ENCODE data around the gene PARD3.
A peak's percentile ranks its signal among the peaks of the same experiment; 100 is the strongest.

The PARD3 gene

DNA sequence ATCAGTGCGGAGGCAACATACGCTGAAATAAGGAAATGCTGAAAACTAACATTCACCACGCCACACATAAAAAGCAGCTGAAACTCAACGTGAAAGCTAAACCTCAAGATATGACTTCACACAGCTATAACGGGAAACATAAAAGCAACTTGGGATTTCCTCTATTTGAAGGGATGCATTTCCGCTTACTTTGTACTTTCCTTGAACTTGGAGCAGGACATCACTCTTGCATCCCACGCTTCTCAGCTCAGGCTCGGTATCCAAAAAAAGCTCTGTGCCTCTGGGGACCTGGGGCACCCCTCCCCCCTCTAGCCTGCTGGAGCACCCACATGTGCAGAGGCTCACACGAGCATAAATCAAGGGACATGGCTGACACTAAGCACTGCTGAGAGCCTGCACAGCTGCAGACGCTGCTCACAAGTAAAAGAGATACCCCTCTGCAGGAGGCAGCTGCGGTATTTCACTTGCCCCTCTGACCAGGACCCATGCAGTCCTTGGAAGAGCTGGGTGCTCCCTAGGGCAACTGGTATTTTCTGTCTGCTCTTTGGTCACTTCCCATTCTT, 34.2 kb downstream of the PARD3 start:
- Histone ChIP-seq H3K36me3 (ENCODE audit: control insufficient read depth in 2 of 2, insufficient read depth in 2 of 2, low read length in 2 of 2) (no peaks in the 10 kb centered on the region), H3K9me3 (ENCODE audit: control insufficient read depth in 2 of 2, low read length in 2 of 2) (no peaks in the 10 kb centered on the region), H3K4me3 (ENCODE audit: low read length in 2 of 2) (peak overlapping the region; percentile 14 to 31), H3K4me1 (ENCODE audit: control insufficient read depth, insufficient read depth, low read length) (peaks cover 37% of the 10 kb centered on the region), H3K9ac (ENCODE audit: low read length in 2 of 2) (no peak overlapping the region), H3K27ac (ENCODE audit: low read length) (peak overlapping the region; percentile 33), H3K27me3 (ENCODE audit: control insufficient read depth in 1 of 2, insufficient read depth in 2 of 2, low read length in 2 of 2) (no peaks in the 10 kb centered on the region)

DNA sequence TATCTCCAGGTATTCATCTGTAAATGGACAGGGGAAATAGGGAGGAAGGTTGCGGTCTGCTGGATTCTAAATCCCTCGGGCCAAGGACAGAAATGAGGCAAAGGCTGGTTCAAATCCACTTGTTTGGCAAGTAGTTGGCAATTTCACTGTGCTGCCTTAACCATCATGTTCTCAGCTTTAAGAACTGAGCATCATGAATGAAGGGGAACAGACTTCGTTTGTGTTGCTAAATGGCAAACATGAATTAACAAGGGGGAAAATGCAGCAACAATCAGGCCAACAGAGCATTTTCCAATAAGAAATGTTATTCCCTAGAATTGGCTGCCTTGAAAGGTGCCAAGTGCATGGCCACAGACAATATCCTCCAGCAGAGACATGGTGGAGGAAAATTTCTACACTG, 36.9 kb downstream of the PARD3 start:
- Histone ChIP-seq H3K27me3 (ENCODE audit: control insufficient read depth in 1 of 2, insufficient read depth in 2 of 2, low read length in 2 of 2) (no peaks in the 10 kb centered on the region), H3K9ac (ENCODE audit: low read length in 2 of 2) (no peak overlapping the region), H3K4me3 (ENCODE audit: low read length in 2 of 2) (no peak overlapping the region), H3K27ac (ENCODE audit: low read length) (peak overlapping the region; percentile 4), H3K9me3 (ENCODE audit: control insufficient read depth in 2 of 2, low read length in 2 of 2) (no peaks in the 10 kb centered on the region), H3K36me3 (ENCODE audit: control insufficient read depth in 2 of 2, insufficient read depth in 2 of 2, low read length in 2 of 2) (no peaks in the 10 kb centered on the region), H3K4me1 (ENCODE audit: control insufficient read depth, insufficient read depth, low read length) (peaks cover 46% of the 10 kb centered on the region)

DNA sequence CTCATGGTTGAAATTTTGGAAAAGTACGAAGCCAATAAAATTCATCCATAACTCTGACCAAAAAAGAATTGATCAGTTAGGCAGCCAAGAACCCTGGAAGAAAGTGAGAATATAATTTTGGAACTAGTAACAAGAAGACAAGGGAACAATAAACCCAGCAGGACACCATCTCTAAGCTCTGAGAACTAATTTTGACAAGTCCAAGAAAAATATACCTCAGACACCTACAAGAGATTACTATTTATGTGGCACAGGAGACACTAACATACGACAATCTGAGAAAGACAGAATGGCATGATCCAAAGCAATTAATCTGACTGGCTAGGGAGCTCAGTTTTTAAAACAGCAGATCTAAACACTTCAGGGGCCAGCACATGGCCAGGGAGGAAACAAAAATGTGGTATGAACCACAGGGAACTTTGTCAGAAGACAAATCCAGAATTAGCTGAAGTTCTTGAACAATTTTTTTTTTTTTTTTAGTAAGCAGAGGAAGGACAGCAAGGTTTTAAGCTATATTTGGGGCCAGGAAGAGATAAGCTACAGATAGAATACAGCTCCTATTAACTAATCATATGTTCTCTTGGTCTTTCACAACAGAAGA, 38.9 kb downstream of the PARD3 start:
- Histone ChIP-seq H3K36me3 (ENCODE audit: control insufficient read depth in 2 of 2, insufficient read depth in 2 of 2, low read length in 2 of 2) (no peaks in the 10 kb centered on the region), H3K27ac (ENCODE audit: low read length) (no peak overlapping the region), H3K9ac (ENCODE audit: low read length in 2 of 2) (no peak overlapping the region), H3K4me3 (ENCODE audit: low read length in 2 of 2) (no peak overlapping the region), H3K9me3 (ENCODE audit: control insufficient read depth in 2 of 2, low read length in 2 of 2) (no peaks in the 10 kb centered on the region), H3K4me1 (ENCODE audit: control insufficient read depth, insufficient read depth, low read length) (peaks cover 40% of the 10 kb centered on the region), H3K27me3 (ENCODE audit: control insufficient read depth in 1 of 2, insufficient read depth in 2 of 2, low read length in 2 of 2) (no peaks in the 10 kb centered on the region)

DNA sequence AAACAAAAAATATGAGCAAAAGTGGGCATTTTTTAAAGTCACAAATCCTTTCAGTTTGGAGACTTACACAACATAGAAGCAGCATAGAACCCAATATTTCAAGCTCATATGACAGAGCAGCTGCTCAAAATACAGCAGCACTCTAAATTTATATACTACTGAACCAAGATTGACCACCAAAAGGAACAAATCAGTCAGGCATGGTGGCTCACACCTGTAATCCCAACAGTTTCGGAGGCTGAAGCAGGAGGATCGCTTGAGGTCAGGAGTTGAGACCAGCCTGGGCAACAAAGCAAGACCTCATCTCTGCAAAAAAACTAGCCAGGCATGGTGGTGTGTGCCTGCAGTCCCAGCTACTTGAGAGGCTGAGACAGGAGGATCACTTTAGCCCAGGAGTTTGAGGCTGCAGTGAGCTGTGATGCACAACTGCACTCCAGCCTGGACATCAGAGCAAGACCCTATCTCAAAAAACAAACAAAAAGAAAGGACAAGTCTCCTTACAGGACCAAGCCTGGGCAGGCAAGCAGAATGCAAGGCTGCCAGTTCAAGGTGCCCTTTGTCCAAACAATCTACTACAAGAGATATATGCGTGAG, 40.0 kb downstream of the PARD3 start:
- Histone ChIP-seq H3K27me3 (ENCODE audit: control insufficient read depth in 1 of 2, insufficient read depth in 2 of 2, low read length in 2 of 2) (no peaks in the 10 kb centered on the region), H3K36me3 (ENCODE audit: control insufficient read depth in 2 of 2, insufficient read depth in 2 of 2, low read length in 2 of 2) (no peaks in the 10 kb centered on the region), H3K27ac (ENCODE audit: low read length) (no peak overlapping the region), H3K9ac (ENCODE audit: low read length in 2 of 2) (no peak overlapping the region), H3K4me1 (ENCODE audit: control insufficient read depth, insufficient read depth, low read length) (peaks cover 37% of the 10 kb centered on the region), H3K9me3 (ENCODE audit: control insufficient read depth in 2 of 2, low read length in 2 of 2) (no peaks in the 10 kb centered on the region), H3K4me3 (ENCODE audit: low read length in 2 of 2) (no peak overlapping the region)

- Histone ChIP-seq H3K9me3 (ENCODE audit: control insufficient read depth in 2 of 2, low read length in 2 of 2) (no peaks in the 10 kb centered on the region), H3K4me3 (ENCODE audit: low read length in 2 of 2) (no peak overlapping the region), H3K36me3 (ENCODE audit: control insufficient read depth in 2 of 2, insufficient read depth in 2 of 2, low read length in 2 of 2) (no peaks in the 10 kb centered on the region), H3K27me3 (ENCODE audit: control insufficient read depth in 1 of 2, insufficient read depth in 2 of 2, low read length in 2 of 2) (no peaks in the 10 kb centered on the region), H3K4me1 (ENCODE audit: control insufficient read depth, insufficient read depth, low read length) (peaks cover 46% of the 10 kb centered on the region), H3K9ac (ENCODE audit: low read length in 2 of 2) (no peak overlapping the region), H3K27ac (ENCODE audit: low read length) (no peak overlapping the region)
Measured at GRCh38 chr10:34773636-34774630, 41.2 kb downstream of the PARD3 start.

DNA sequence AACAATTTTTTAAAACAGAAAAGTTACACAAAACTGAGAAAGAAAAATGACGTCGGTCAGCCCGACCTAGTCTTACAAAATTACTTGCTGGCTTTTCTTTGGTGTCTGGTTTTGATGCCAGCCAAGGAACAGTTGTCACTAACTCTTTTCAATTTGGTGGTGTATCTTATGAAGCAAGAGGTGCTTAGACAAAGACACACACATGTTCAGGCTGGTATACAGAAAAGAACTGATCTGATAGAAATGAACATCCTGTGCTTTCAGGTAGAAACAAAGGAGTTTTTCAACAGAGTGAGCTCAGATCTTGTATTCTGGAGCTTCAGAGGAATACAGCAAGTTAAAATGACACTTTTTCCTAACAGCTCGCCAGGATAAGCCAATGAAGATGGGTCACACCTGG, 43.6 kb downstream of the PARD3 start:
- peaks cover 39% of the 10 kb centered on the region for H3K4me1 ChIP-seq (ENCODE audit: control insufficient read depth, insufficient read depth, low read length)
- no peaks in the 10 kb centered on the region for H3K27me3 ChIP-seq (ENCODE audit: control insufficient read depth in 1 of 2, insufficient read depth in 2 of 2, low read length in 2 of 2)
- no peak overlapping the region for H3K27ac ChIP-seq (ENCODE audit: low read length)
- H3K9ac ChIP-seq (ENCODE audit: low read length in 2 of 2): no peak overlapping the region
- no peaks in the 10 kb centered on the region for H3K9me3 ChIP-seq (ENCODE audit: control insufficient read depth in 2 of 2, low read length in 2 of 2)
- H3K4me3 ChIP-seq (ENCODE audit: low read length in 2 of 2): no peak overlapping the region
- H3K36me3 ChIP-seq (ENCODE audit: control insufficient read depth in 2 of 2, insufficient read depth in 2 of 2, low read length in 2 of 2): no peaks in the 10 kb centered on the region

DNA sequence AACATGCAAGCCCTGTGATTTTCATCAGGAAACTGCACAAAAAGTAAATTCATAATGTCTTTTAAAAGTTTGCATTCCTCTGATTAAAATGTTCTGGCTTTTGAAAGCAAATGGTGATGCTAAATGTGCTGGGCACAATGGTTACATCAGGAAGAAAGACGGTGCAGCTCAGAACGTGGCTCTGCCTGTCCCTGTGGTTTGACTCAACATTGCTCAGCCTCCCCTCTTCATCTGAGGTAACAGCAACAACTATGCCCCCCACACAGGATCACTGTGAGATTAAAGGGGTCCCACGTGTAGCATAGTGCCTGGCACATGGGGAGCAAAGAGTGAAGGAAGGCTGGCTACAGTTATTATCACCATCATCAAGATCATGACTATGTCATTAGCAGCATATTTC, 44.0 kb downstream of the PARD3 start:
- Histone ChIP-seq H3K27ac (ENCODE audit: low read length) (no peak overlapping the region), H3K36me3 (ENCODE audit: control insufficient read depth in 2 of 2, insufficient read depth in 2 of 2, low read length in 2 of 2) (no peaks in the 10 kb centered on the region), H3K9ac (ENCODE audit: low read length in 2 of 2) (no peak overlapping the region), H3K4me1 (ENCODE audit: control insufficient read depth, insufficient read depth, low read length) (peaks cover 41% of the 10 kb centered on the region), H3K4me3 (ENCODE audit: low read length in 2 of 2) (no peak overlapping the region), H3K9me3 (ENCODE audit: control insufficient read depth in 2 of 2, low read length in 2 of 2) (no peaks in the 10 kb centered on the region), H3K27me3 (ENCODE audit: control insufficient read depth in 1 of 2, insufficient read depth in 2 of 2, low read length in 2 of 2) (no peaks in the 10 kb centered on the region)

GRCh38 chr10:34769899-34770298, 45.2 kb downstream of the PARD3 start:
- Histone ChIP-seq H3K27ac (ENCODE audit: low read length) (no peak overlapping the region), H3K9me3 (ENCODE audit: control insufficient read depth in 2 of 2, low read length in 2 of 2) (no peaks in the 10 kb centered on the region), H3K9ac (ENCODE audit: low read length in 2 of 2) (no peak overlapping the region), H3K27me3 (ENCODE audit: control insufficient read depth in 1 of 2, insufficient read depth in 2 of 2, low read length in 2 of 2) (no peaks in the 10 kb centered on the region), H3K4me1 (ENCODE audit: control insufficient read depth, insufficient read depth, low read length) (peaks cover 47% of the 10 kb centered on the region), H3K36me3 (ENCODE audit: control insufficient read depth in 2 of 2, insufficient read depth in 2 of 2, low read length in 2 of 2) (no peaks in the 10 kb centered on the region), H3K4me3 (ENCODE audit: low read length in 2 of 2) (no peak overlapping the region)

GRCh38 chr10:34768972-34769330, 46.1 kb downstream of the PARD3 start:
- Histone ChIP-seq H3K27ac (ENCODE audit: low read length) (no peak overlapping the region), H3K27me3 (ENCODE audit: control insufficient read depth in 1 of 2, insufficient read depth in 2 of 2, low read length in 2 of 2) (no peaks in the 10 kb centered on the region), H3K9ac (ENCODE audit: low read length in 2 of 2) (no peak overlapping the region), H3K4me1 (ENCODE audit: control insufficient read depth, insufficient read depth, low read length) (peaks cover 45% of the 10 kb centered on the region), H3K36me3 (ENCODE audit: control insufficient read depth in 2 of 2, insufficient read depth in 2 of 2, low read length in 2 of 2) (no peaks in the 10 kb centered on the region), H3K4me3 (ENCODE audit: low read length in 2 of 2) (peak overlapping the region; percentile 40 to 46), H3K9me3 (ENCODE audit: control insufficient read depth in 2 of 2, low read length in 2 of 2) (no peaks in the 10 kb centered on the region)

- Histone ChIP-seq H3K36me3 (ENCODE audit: control insufficient read depth in 2 of 2, insufficient read depth in 2 of 2, low read length in 2 of 2) (no peaks in the 10 kb centered on the region), H3K27ac (ENCODE audit: low read length) (no peak overlapping the region), H3K9ac (ENCODE audit: low read length in 2 of 2) (no peak overlapping the region), H3K27me3 (ENCODE audit: control insufficient read depth in 1 of 2, insufficient read depth in 2 of 2, low read length in 2 of 2) (no peaks in the 10 kb centered on the region), H3K4me1 (ENCODE audit: control insufficient read depth, insufficient read depth, low read length) (peaks cover 42% of the 10 kb centered on the region), H3K4me3 (ENCODE audit: low read length in 2 of 2) (peak overlapping the region; percentile 40 to 46), H3K9me3 (ENCODE audit: control insufficient read depth in 2 of 2, low read length in 2 of 2) (no peaks in the 10 kb centered on the region)
Measured at GRCh38 chr10:34768261-34768971, 46.7 kb downstream of the PARD3 start.

All from stomach smooth muscle (tissue), 2 donors.